Endothelial cell of umbilical vein (primary cell): Measurements from ENCODE around the gene KCTD1. TPM values are rescaled to one million over a fixed set of nuclear protein-coding genes. Genes with fewer than 3 reads are reported as not detected.

ENCODE experiments used
- BruUV-seq: library from RNA; stranded (reverse); fragments of 400-500 nt; replicated peaks from 2 replicates; lab custom pipeline; 2021; lab: Mats Ljungman, UMichigan
- CTCF ChIA-PET: fragments of 300-600, 350-600 bp; sonication (Branson Sonifier 250); formaldehyde crosslinking; loops from one replicate; lab custom pipeline; 2021; ENCODE audit warnings: antibody characterized with exemption, inconsistent platforms; lab: Charles Lee
- POLR2A ChIA-PET: fragments of 300-600, 350-600 bp; sonication (Branson Sonifier 250); formaldehyde crosslinking; loops from one replicate; lab custom pipeline; 2021; ENCODE audit warnings: antibody characterized with exemption, inconsistent platforms; lab: Charles Lee
- DNase-seq: peaks from one replicate; pipeline ENCODE4 v3.0.0-alpha.2; 2011; ENCODE audit warnings: low read depth, low spot score
- FAIRE-seq: peaks from 2 replicates; lab custom pipeline; 2011; peaks lifted over from hg19 to GRCh38; lab: Jason Lieb, UNC
- H2AFZ ChIP-seq: 2 replicates; pipeline ENCODE4 v1.6.0; 2012; ENCODE audit warnings: low read depth, low read length, control low read depth, inconsistent platforms
- H3K27ac ChIP-seq: 2 replicates; pipeline ENCODE4 v1.5.1; 2011; ENCODE audit warnings: low read depth, mild to moderate bottlenecking, control low read depth, low read length, moderate library complexity; ENCODE audit not compliant: insufficient read depth
- H3K27me3 ChIP-seq, 2 experiments: 2 replicates each; pipeline versions ENCODE4 v1.6.0 to v1.6.1; 2011; ENCODE audit warnings: low read length in 2 of 2, mixed read lengths in 1 of 2; ENCODE audit not compliant: control insufficient read depth in 2 of 2, insufficient read depth in 2 of 2
- H3K36me3 ChIP-seq, 2 experiments: 2 replicates in 1 of 2; 3 replicates in 1 of 2; pipeline ENCODE4 v1.5.1; 2011; ENCODE audit warnings: low read length in 2 of 2, mild to moderate bottlenecking in 1 of 2, moderate library complexity in 1 of 2; ENCODE audit not compliant: control insufficient read depth in 2 of 2, insufficient read depth in 2 of 2; ENCODE audit errors: extremely low read depth in 1 of 2
- H3K4me1 ChIP-seq: 3 replicates; pipeline ENCODE4 v1.5.1; 2011; ENCODE audit warnings: mild to moderate bottlenecking, low read length; ENCODE audit not compliant: control insufficient read depth, insufficient read depth; ENCODE audit errors: extremely low read depth
- H3K4me2 ChIP-seq: 2 replicates; pipeline ENCODE4 v1.6.1; 2011; ENCODE audit warnings: low read length, control low read depth, mixed read lengths; ENCODE audit not compliant: insufficient read depth
- H3K4me3 ChIP-seq, 3 experiments: fragments of 200-600 bp in 1 of 3; sonication (generic), shearing (Covaris generic) in 1 of 3; replicated peaks in 1 of 3; 2 replicates each; pipeline ENCODE4 v1.5.1; 2011 to 2016; ENCODE audit warnings: control low read depth in 3 of 3, low read length in 3 of 3, mild to moderate bottlenecking in 2 of 3, inconsistent platforms in 1 of 3, low read depth in 1 of 3, moderate library complexity in 1 of 3; ENCODE audit not compliant: insufficient read depth in 1 of 3
- H3K79me2 ChIP-seq: 2 replicates; pipeline ENCODE4 v1.6.0; 2012; ENCODE audit warnings: low read length, inconsistent platforms; ENCODE audit not compliant: control insufficient read depth, insufficient read depth
- H3K9ac ChIP-seq: replicated peaks from 2 replicates; pipeline ENCODE3; 2011; ENCODE audit warnings: low read length, control low read depth; ENCODE audit not compliant: insufficient read depth; ENCODE audit errors: extremely low read depth
- H3K9me1 ChIP-seq: replicated peaks from 3 replicates; pipeline ENCODE4 v1.6.0; 2011; ENCODE audit warnings: mild to moderate bottlenecking, low read length; ENCODE audit not compliant: control insufficient read depth, insufficient read depth; ENCODE audit errors: extremely low read depth
- H3K9me3 ChIP-seq: replicated peaks from 2 replicates; pipeline ENCODE4 v1.5.1; 2012; ENCODE audit warnings: low read length, inconsistent platforms; ENCODE audit not compliant: control insufficient read depth, insufficient read depth
- H4K20me1 ChIP-seq: replicated peaks from 2 replicates; pipeline ENCODE3; 2011; ENCODE audit warnings: mild to moderate bottlenecking, low read length; ENCODE audit not compliant: control insufficient read depth, insufficient read depth; ENCODE audit errors: extremely low read depth
- EZH2 ChIP-seq: IDR thresholded peaks from 2 replicates; pipeline ENCODE4 v1.6.1; 2012; ENCODE audit warnings: borderline replicate concordance, low read depth, mild to moderate bottlenecking, moderate library complexity, low read length, inconsistent platforms; ENCODE audit not compliant: severe bottlenecking
- FOS ChIP-seq: IDR thresholded peaks from 2 replicates; pipeline ENCODE4 v1.6.1; 2011; ENCODE audit warnings: mild to moderate bottlenecking, low read length, moderate library complexity, borderline replicate concordance; ENCODE audit not compliant: insufficient read depth
- GATA2 ChIP-seq: IDR thresholded peaks from 2 replicates; pipeline ENCODE4 v1.7.0; 2011; ENCODE audit warnings: low read depth, mild to moderate bottlenecking, moderate library complexity, mixed read lengths, low read length; ENCODE audit not compliant: insufficient read length, insufficient read depth
- JUN ChIP-seq: IDR thresholded peaks from 2 replicates; pipeline ENCODE4 v1.6.1; 2011; ENCODE audit warnings: borderline replicate concordance, low read depth; ENCODE audit not compliant: insufficient read length, insufficient read depth
- MAX ChIP-seq: IDR thresholded peaks from 2 replicates; pipeline ENCODE4 v1.6.1; 2011; ENCODE audit not compliant: insufficient read depth, insufficient read length
- POLR2A ChIP-seq: IDR thresholded peaks from 2 replicates; pipeline ENCODE4 v1.6.1; 2012; ENCODE audit warnings: low read depth, mild to moderate bottlenecking, control low read depth, low read length
- POLR2AphosphoS5 ChIP-seq: IDR thresholded peaks from 2 replicates; pipeline ENCODE4 v1.6.1; 2012; ENCODE audit warnings: low read depth, mild to moderate bottlenecking, control low read depth, low read length, moderate library complexity; ENCODE audit not compliant: insufficient read depth
- dilution Hi-C: fragments of 300-500 bp; cut with MboI; formaldehyde crosslinking; loops from one replicate; pipeline ENCODE4 v1.15.0; 2019; ENCODE audit warnings: low sequenced_read_pairs; ENCODE audit not compliant: extremely low pct_ligation_motif_present
- intact Hi-C: fragments of 100-400 bp; cut with micrococcal nuclease; formaldehyde crosslinking; loops from one replicate; pipeline ENCODE4 v1.10.0; 2022
- polyA plus RNA-seq, 4 experiments: library from polyadenylated mRNA; depleted of rRNA in 3 of 4; stranded (reverse) in 3 of 4; unstranded in 1 of 4; fragments of >200 nt; gene quantifications; 2 replicates each; pipeline versions ENCODE4 v1.2.1 to v1.2.3, GENCODE V29; 2011 to 2012; ENCODE audit warnings: missing spikeins in 1 of 4
- total RNA-seq: library from RNA; stranded (reverse); gene quantifications from 2 replicates; pipeline ENCODE4 v1.2.3, GENCODE V29; 2021
- TF ChIP-seq, protein P1 (sequence below), 2 donors: IDR thresholded peaks; 1 replicate in 1 of 2; 2 replicates in 1 of 2; pipeline ENCODE4 v1.5.1; 2011; ENCODE audit warnings: low read length in 2 of 2, mild to moderate bottlenecking in 2 of 2, moderate library complexity in 2 of 2, control low read depth in 1 of 2, inconsistent platforms in 1 of 2, low read depth in 1 of 2; ENCODE audit not compliant: insufficient read depth in 1 of 2; ENCODE audit errors: extremely low read depth in 1 of 2

The KCTD1 gene
- total and polyA plus RNA-seq, 2 donors (not counting 3 experiments of a cell fraction or from before 2014, with no cell fraction given) = 6.1 to 12.1 TPM

GRCh38 chr18:26406324-26406723 lies 142.0 kb downstream of the KCTD1 start:
- Histone ChIP-seq H3K4me1 (no peaks in the 10 kb centered on the region), H3K9me3 (no peaks in the 10 kb centered on the region), H3K27me3 (no peaks in the 10 kb centered on the region), H2AFZ (no peak overlapping the region), H3K4me2 (no peak overlapping the region), H3K79me2 (no peaks in the 10 kb centered on the region), H3K36me3 (no peaks in the 10 kb centered on the region), H3K9me1 (no peaks in the 10 kb centered on the region), H3K27ac (no peak overlapping the region), H3K9ac (no peak overlapping the region), H4K20me1 (no peaks in the 10 kb centered on the region), H3K4me3 (no peak overlapping the region)
- ChIA-PET POLR2A (interaction anchor here (0.7 kb wide), 1 partner anchor 736 kb away, joined by 3 read pairs; no protein-coding TSS in a partner anchor), CTCF (interaction anchor here (1.3 to 3.1 kb wide), 5 partner anchors 50 to 1194 kb away, joined by 4 to 45 read pairs (median 9); no protein-coding TSS in a partner anchor)
- TF ChIP-seq GATA2 (no peak), FOS (no peak), POLR2AphosphoS5 (no peak), MAX (no peak), JUN (no peak), EZH2 (no peak), POLR2A (no peak)
- TF ChIP-seq, protein P1, sequence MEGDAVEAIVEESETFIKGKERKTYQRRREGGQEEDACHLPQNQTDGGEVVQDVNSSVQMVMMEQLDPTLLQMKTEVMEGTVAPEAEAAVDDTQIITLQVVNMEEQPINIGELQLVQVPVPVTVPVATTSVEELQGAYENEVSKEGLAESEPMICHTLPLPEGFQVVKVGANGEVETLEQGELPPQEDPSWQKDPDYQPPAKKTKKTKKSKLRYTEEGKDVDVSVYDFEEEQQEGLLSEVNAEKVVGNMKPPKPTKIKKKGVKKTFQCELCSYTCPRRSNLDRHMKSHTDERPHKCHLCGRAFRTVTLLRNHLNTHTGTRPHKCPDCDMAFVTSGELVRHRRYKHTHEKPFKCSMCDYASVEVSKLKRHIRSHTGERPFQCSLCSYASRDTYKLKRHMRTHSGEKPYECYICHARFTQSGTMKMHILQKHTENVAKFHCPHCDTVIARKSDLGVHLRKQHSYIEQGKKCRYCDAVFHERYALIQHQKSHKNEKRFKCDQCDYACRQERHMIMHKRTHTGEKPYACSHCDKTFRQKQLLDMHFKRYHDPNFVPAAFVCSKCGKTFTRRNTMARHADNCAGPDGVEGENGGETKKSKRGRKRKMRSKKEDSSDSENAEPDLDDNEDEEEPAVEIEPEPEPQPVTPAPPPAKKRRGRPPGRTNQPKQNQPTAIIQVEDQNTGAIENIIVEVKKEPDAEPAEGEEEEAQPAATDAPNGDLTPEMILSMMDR (IDR thresholded peaks at IDR 0.05; ENCODE audit: extremely low read depth in 1 of 2, insufficient read depth in 1 of 2, low read depth in 1 of 2, low read length in 2 of 2) = no peak
- dilution Hi-C loops (no loop called here), intact Hi-C loops (no loop called here)
- DNase-seq (no peak), FAIRE-seq (no peak)
- BruUV-seq = no TSS peak
